GM19397 (cell line): ENCODE measurements around the gene KCNIP4.

ENCODE experiments used
- ATAC-seq: cut with Tn5 transposase; IDR thresholded peaks from one replicate; pipeline ENCODE4 v1.9.1; 2021; ENCODE audit warnings: mild to moderate bottlenecking, moderate library complexity; ENCODE audit not compliant: unreplicated experiment

Gene KCNIP4

DNA sequence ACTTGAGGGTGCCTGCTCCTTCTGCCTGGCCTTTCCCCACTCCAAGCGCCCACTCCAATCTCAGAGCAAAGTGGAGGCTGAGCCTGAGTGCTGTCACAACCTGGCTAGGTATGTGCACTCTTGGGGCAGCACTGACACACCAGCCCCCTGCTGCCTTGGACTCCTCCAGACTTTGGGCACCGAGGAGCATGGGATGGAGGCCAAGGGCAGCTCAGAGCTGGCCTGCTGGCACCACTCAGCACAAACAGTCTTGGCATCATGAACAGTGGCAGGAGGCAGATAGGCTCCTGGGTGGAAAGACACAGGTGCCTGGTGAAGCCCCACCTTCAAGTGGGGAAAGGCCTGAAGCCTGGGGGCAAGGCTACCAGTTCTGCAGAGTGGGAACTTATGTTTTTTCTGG lies 91.8 kb downstream of the KCNIP4 start:
- no peak for ATAC-seq

DNA sequence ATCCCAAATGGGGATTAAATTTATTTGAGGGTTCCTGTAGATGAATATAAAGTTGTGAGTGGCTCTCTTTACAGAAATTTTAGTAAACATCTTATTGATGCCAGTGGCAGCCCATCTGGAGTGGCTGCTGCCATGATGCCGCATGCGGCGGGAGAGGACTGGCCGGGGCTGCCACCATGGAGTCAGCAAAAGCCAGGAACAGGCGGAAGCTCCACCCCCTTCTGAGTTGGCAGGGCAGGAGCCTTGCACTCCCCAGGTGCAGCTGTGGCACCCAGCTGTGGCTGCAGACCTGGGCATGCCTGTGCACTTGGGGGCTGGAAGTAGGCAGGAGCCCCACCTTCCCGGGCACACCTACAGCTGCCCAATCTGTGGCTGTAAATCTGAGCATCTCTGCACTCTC lies 92.3 kb downstream of the KCNIP4 start:
- no peak for ATAC-seq

DNA sequence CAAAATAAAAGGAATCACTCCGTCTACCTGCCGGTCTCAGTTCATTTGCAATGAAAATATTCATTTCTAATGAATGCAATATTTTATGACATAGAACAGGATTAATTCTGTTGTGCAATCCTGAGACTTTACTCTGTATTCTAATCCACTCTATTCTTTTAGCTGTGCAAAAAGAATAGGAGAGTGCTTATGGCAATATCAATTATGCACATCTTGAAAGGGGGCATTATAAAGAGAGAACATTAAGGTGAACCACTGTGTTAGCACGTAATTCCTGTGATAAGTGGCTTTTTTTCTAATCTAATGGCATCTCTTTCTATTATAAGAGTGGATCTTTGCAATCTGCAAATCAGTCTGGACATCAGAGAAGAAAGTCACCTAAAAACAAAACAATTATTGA lies 99.5 kb downstream of the KCNIP4 start:
- ATAC-seq = no peak

DNA sequence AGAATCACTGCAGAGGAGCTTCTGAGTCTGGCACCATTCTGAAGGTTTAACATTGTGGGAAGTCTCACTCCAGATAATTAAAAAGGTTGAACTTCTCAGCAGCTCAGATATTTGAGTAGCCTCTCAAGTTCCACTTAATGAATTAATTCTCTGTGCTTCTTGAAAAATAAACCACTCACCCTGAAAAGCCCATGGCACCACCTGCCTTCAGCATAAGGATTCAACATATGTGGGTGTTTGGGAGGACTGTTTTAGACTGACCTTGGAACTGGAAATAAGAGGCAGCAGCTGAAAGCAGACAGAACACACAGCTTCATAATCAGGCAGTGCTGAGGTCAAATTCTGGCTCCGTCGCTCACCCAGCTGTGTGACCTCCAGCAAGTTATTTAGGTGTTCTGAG lies 100.6 kb downstream of the KCNIP4 start:
- no peak for ATAC-seq

DNA sequence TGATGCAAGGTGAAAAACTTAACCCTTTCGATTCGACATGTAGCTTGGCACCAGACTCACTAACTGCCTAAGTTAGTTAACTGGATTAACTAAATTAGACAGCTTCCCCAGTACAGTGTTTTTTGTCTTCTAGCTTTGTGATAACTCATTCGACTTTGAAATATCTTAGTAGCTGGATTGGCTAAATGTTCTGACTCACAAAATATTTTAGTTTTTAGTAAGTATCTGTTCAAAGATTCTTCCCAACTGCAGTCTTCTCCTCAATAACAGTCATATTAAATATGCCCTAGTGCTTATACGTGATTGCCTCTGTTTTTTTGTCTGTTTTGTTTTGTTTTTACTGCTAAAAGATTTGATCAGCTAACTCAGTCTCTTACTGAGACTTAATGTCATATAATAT lies 102.9 kb downstream of the KCNIP4 start:
- no peak for ATAC-seq

DNA sequence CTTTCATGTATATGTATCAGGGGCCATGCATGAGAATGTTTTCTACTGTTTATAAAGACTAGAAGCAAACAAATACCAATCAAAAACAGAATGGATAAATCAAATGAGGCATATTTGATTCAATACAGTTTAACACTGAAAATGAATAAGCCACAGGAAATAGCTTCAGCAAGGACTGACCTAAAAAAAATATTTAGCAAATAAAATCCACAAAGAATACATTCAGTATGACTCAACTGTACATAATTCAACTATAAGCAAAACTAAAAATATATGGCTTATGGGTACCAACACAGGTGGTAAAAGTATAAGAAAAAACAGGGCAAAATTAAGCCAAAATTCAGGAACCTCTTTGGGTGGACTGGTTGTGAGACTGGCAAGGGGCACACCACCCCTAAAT lies 112.9 kb downstream of the KCNIP4 start:
- no peak for ATAC-seq

DNA sequence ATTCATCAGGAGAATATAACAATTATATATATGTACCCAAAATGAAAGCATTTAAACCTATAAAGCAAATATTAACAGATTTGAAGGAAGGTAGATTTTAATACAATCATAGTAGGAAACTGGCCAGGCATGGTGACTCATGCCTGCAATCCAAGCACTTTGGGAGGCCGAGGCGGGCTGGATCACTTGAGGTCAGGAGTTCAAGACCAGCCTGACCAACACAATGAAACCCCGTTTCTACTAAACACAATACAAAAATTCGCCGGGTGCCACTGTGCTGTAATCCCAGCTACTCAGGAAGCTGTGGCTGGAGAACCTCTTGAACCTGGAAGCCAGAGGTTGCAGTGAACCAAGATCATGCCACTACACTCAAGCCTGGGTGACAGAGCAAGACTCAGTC lies 118.3 kb downstream of the KCNIP4 start:
- no peak for ATAC-seq

DNA sequence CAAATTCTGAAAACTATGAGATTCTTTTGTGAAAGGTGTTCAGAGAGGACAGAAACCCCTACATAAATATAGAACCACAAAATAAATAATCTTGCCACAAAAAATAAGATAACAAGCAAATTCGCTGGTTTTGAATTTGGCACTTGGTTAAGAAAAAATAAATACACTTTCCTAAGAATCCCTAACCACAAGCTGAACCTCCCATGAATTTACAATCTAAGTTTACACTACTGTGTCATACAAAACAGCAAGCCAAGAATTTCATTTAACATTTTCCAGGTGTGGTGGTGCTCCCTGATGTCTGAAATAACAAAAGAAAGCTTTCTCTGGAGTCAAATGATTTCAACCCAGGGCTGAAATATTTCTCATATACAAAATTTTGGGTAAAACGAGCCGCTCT lies 121.0 kb downstream of the KCNIP4 start:
- no peak for ATAC-seq

DNA sequence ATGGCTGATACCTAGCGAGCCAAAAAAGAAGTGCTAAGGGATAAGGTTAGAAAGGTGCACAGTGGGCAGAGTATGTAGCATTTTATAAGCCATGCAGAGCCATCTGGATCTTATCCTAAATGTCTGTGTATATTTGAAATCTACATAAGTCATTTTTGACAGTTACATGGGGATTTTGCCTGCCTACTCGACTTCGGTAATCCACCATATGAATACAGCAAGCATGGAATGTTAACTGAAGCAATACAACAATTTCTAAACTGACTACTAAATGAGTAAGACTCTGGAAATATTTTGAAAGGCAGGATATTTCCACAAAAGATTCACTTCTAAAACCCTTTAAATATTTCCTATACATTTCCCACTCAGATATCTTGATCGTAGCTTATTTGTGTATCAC lies 122.5 kb downstream of the KCNIP4 start:
- no peak for ATAC-seq

DNA sequence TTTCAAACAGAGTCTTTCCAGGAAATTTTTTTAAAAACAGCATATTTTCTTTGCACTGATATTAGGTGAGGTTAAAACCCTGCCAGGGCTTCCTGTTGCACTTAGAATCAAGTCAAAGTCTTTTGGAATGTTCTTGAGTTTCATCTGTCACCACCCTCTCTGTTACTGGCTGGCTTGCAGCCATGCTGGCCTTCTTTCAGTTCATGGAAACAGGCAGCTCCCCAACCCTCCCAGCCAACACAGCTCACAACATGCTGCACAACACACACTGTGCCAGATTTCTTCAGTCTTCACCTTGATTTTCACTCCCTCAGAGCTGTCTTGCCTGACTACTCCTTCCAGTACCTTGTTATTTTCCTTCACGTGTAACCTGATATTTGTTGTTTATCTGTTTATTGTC lies 129.5 kb downstream of the KCNIP4 start:
- no peak for ATAC-seq

DNA sequence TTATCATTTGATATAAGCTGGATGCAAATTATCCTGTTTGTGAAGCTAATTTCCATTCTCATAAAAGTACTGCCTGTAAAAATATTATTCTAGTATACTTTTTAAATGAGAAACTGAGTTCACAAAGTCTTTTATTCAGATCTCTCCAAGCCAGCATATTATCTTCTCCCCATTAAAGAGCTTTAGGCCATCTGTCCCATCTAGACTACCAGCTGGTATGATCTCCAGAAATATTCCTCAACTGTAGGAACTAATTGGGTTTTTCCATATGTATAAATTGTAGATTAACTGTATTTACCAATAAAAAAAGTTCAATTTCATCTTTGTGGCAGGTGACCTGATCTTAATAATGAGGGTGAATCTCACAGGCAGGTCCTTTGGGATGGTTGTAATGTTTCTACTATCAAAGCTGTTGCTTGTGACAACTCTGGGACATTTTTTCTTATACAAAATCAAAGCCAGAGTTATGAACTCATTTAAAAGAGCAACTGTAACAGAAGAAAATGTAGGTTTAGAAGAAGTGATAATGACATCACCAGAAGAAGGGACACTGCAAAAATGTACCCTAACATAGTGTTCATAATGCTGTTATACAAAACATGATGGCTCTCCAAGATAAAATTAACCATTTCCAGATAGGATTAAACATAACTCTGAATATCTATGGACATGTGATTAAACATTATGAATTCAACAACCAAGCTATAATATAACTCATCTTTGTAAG lies 132.8 kb downstream of the KCNIP4 start:
- no peak for ATAC-seq

DNA sequence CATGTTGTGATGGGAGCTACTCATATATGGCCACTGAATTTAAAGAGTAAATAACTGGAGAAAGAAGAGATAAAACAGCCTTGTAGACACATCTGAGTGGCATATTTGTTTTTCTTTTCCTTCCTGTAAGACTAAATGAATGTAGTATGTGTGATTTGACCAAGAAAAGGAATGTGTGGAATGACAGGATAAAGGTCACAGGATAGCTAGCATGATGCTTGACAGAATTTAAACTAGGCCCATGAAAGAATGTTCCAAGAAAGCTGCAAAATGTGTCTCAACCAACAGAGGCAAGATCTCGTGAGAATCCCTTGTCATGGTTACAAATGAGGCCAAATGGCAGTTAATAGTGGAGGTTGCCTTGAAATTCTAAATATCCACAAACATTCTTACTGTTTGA lies 137.0 kb downstream of the KCNIP4 start:
- no peak for ATAC-seq

DNA sequence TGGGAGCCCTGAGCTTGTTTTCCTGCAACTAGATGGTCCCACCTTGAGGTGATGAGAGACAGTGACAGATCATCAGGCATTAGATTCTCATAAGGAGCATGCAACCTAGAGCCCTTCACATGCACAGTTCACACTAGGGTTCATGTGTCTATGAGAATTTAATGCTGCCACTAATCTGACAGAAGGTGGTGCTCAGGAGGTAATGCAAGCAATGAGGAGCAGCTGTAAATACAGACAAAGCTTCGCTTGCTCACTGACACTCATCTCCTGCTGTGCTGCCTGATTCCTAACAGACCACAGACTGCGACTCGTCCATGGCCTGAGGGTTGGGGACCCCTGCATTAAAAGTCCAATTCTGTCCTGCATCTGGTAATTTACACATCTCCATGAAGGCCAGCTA lies 141.6 kb downstream of the KCNIP4 start:
- ATAC-seq = no peak

DNA sequence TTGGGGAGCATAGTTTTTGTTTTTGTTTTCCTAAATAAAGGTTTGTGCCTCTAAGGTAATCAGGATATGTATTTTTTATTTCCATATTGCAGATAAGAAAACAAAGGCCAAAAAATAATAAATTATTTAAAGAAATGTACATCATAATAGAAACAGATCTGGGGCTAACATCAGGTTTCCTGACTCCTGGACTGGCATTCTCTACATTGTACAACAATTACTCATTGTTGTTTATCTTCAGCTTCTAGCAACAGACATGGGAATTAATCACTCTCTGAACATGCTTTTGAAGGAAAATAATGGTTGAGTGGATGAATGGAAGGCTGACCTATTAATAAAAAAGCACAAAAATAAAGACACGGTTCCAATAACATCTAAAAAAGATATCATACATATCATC lies 146.2 kb downstream of the KCNIP4 start:
- no peak for ATAC-seq

DNA sequence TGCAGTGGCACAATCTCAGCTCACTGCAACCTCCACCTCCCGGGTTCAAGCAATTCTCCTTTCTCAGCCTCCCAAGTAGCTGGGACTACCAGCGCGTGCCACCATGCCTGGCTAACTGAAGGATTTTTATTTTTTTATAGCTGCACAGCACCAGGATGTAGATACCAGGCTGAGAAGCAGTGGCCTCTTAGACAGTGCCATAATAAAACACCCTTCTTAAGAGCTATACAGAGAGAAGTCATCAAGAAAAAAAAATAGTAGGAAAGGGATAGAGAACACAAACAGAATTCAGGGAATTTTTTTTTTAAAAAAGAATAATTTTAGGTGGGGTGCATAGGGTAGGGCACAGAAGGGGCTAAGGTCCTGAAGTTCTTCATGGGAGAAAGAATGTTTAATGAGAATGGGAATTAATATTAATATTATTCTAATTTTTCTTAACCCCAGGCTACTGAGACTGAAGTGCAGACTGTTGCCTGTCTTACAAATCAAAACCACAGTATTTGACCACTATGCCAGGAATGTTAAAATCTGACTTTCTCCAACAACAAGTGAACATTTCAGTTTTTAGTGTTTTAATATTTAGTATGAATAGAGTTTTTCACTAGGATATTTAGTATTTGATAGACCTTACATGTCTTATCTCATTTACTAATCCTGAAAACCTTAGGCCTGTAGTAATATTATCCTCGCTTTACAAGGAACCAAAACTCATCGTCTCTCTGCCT lies 146.7 kb downstream of the KCNIP4 start:
- ATAC-seq = no peak

DNA sequence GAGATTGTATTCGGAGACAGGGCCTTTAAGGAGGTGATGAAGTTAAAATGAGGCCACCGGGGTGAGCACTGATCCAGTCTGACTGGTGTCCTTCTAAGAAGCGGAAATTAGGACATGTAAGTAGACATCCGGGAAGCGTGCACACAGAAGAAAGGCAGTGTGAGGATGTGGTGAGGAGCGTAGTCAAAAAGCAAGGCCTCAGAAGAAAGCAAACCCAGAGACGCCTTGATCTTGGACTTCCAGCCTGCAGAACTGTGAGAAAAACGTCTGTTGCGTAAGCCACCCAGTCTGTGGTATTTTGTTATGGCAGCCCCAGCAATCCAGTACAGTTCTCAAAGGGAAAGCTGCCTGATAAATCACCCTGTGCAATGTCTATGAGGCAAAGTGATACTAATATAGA lies 153.5 kb downstream of the KCNIP4 start:
- ATAC-seq = no peak

DNA sequence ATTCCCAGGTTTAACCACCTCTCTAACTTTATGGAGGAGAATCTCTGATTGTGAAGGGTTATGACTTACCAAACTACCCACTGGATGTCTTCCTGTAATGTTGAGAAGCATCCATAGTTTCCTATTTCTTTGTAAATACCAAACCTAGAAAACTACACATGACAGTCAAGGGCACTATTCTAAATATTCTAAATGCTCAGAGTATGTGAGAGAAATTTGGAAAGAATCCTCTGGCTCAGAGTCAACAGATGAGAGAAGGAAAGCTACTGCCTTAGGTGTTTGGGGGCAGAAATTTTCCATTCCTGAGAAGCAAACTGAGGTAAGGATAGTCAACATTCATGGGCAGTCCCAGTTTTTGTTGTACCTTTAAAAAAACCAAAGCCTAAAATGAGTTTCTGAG lies 155.8 kb downstream of the KCNIP4 start:
- ATAC-seq = no peak

DNA sequence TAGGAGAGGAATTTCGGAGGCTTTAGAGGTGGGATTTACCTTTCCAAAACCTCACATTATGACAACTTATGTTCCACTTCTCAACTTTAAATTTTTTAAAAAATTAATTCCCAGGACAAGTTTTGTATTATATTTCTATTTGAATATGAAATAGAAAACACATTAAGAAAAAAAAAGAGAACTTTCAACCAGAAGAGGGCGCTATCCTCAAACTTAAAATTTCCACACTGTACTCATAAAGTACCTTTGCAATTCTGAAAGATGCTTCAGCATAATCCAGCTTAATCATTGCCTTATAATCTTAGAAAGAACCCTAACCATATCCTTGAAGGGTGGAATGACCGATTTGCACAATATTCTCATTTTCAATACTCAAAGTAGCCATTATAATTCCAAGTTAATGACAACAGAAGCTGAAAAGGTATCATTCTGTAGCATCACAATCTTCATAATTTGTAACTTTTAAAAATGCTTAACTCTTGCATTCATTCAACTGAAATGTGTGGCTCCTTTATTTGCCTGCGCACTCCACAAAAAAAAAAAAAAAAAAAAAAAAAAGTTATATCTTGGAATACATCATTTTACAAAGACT lies 158.0 kb downstream of the KCNIP4 start:
- no peak for ATAC-seq

DNA sequence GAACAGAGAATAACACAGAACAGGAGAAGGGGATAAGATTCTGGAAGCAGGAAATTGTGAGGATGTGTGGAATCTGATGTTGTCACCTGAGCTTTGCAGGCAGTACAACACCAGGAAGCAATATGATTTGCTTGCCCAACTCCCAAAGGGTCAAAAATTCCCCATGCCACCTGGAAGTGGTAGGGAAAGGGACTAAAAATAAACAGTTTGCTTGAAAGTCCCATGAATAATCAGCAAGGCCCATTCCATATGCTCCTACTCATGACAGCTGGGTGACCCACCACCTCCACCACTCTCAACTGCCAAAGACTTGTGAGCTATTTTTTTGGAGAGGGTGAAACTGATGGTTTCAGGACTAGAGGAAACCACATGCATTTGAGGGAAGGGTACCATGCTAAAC lies 168.4 kb downstream of the KCNIP4 start:
- no peak for ATAC-seq

DNA sequence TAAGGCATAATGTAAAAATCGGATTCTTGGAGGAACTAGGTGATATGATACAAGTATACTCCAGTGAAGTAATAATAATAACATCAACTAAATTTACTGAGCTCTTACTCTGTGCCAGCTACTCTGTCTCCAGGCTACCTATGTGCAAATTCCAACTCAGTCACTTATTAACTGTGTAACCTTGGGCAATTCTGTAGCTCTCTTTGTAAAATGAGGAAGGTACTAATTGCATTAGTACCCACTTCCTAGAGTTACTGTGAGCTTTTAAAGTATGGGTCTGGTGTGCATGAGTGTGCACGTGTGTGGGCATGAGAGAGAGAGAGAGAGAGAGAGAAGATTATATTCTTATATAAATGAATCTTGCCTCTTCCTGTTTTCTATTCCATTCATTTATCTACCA lies 169.9 kb downstream of the KCNIP4 start:
- ATAC-seq = no peak

DNA sequence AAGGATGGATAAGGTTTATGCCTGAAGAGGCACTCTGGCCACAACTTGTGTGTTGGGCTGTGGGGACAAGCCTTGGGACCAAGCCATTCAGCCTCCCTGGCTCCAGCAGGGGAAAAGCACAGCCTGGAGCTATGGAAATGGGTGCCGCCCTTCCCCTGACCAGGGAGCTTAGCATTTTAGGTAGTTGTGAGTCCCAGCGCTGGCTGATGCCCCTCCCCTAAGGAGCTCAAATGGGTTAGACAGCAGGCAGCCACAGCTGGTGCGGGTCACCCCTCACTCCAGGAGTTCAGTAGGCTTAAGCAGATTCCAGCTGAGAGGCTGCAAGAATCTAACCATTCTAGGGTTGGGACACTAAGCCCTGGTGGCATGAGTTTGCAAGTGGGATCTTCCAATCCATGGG lies 172.9 kb downstream of the KCNIP4 start:
- no peak for ATAC-seq

DNA sequence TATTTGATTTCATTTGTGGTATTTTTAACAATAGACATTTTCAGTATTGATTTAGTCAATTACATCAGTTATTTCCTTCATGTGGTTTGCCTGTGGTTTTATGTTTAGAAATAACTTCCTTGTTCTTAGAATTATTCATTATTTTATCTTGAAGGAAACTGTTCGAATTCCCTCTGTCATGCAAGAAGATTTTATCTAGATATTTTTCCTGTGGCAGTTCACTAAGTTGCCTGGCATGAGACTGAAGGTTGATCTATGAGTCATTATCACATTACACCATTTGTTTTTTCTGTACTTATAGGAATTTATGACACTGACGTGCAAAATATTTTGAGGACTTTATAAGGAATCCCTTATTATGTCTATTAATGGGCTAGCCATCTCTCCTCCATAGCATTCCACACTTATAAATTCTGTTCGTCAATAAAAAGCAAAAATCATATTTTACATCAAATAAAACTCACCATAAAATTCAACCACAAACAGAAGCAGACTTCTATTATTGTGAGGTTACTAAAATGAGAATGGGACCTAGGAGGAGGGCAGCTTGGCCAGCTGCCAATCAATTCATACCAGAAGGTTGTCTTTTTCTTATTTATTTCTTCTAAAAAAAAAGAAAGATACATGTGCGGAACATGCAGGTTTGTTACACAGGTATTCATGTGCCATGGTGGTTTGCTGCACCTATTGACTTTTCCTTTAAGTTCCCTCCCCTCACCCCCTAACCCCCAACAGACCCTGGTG lies 179.0 kb downstream of the KCNIP4 start:
- no peak for ATAC-seq
